ENCODE results near the gene SHISA9.

- TF ChIP-seq, protein P1, sequence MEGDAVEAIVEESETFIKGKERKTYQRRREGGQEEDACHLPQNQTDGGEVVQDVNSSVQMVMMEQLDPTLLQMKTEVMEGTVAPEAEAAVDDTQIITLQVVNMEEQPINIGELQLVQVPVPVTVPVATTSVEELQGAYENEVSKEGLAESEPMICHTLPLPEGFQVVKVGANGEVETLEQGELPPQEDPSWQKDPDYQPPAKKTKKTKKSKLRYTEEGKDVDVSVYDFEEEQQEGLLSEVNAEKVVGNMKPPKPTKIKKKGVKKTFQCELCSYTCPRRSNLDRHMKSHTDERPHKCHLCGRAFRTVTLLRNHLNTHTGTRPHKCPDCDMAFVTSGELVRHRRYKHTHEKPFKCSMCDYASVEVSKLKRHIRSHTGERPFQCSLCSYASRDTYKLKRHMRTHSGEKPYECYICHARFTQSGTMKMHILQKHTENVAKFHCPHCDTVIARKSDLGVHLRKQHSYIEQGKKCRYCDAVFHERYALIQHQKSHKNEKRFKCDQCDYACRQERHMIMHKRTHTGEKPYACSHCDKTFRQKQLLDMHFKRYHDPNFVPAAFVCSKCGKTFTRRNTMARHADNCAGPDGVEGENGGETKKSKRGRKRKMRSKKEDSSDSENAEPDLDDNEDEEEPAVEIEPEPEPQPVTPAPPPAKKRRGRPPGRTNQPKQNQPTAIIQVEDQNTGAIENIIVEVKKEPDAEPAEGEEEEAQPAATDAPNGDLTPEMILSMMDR (IDR thresholded peaks at IDR 0.05): no peak
- TF ChIP-seq JUND (IDR thresholded peaks at IDR 0.05): no peak
- no peak for TF ChIP-seq CHD2 (IDR thresholded peaks at IDR 0.05; ENCODE audit: low read length, partially characterized antibody)
- TF ChIP-seq YY1 (IDR thresholded peaks at IDR 0.05; ENCODE audit: low read depth): no peak
- no peak for TF ChIP-seq RFX5 (IDR thresholded peaks at IDR 0.05; ENCODE audit: low read length)
- no peak for TF ChIP-seq RXRA (IDR thresholded peaks at IDR 0.05; ENCODE audit: borderline replicate concordance, low read depth)
- TF ChIP-seq EP300 (IDR thresholded peaks at IDR 0.05; ENCODE audit: borderline replicate concordance in 1 of 2, low read depth in 1 of 2, low read length in 1 of 2): no peak
- TF ChIP-seq EZH2phosphoT487 (IDR thresholded peaks at IDR 0.05; ENCODE audit: borderline replicate concordance, low read depth): no peak
- TF ChIP-seq ZBTB33 (IDR thresholded peaks at IDR 0.05; ENCODE audit: borderline replicate concordance, low read depth): no peak
- no peak for TF ChIP-seq GATA2 (CRISPR knock-in tag; IDR thresholded peaks at IDR 0.05)
- no peak for TF ChIP-seq USF2 (IDR thresholded peaks at IDR 0.05; ENCODE audit: borderline replicate concordance, low read depth, low read length)
- TF ChIP-seq TEAD4 (IDR thresholded peaks at IDR 0.05; ENCODE audit: borderline replicate concordance, insufficient read depth): no peak
- TF ChIP-seq MXI1 (IDR thresholded peaks at IDR 0.05; ENCODE audit: low read depth, low read length): no peak
These were observed 237.1 kb downstream of the SHISA9 start for GRCh38 chr16:13138528-13138927.

All from SK-N-SH (cell line).